ENCODE data around the gene FAM222A.
"Not testable (repeated sequence)": the region's sequence is repeated elsewhere in the genome, so short reads cannot be mapped to it uniquely, and the experiment has no call there.

The FAM222A gene

GRCh38 chr12:109693653-109694600 is 19.7 kb upstream of the FAM222A start:
- DNase-seq = no peak

GRCh38 chr12:109694629-109695028 is 19.0 kb upstream of the FAM222A start:
- DNase-seq = not testable (repeated sequence)

- no peak for DNase-seq
Observed at GRCh38 chr12:109695416-109695815, 18.2 kb upstream of the FAM222A start.

- no peak for DNase-seq
Observed at GRCh38 chr12:109695961-109696461, 17.6 kb upstream of the FAM222A start.

GRCh38 chr12:109696485-109697269 is 16.9 kb upstream of the FAM222A start:
- no peak for DNase-seq

GRCh38 chr12:109697270-109697553 is 16.4 kb upstream of the FAM222A start:
- no peak for DNase-seq

- DNase-seq = no peak
Observed at GRCh38 chr12:109697877-109698468, 15.7 kb upstream of the FAM222A start.

GRCh38 chr12:109698820-109699219 is 14.8 kb upstream of the FAM222A start:
- no peak for DNase-seq

GRCh38 chr12:109701064-109701463 is 12.6 kb upstream of the FAM222A start:
- DNase-seq = no peak

GRCh38 chr12:109702111-109702841 is 11.3 kb upstream of the FAM222A start:
- DNase-seq = no peak

GRCh38 chr12:109703684-109704083 is 9.9 kb upstream of the FAM222A start:
- DNase-seq = no peak

- no peak for DNase-seq
Observed at GRCh38 chr12:109704371-109705098, 9.1 kb upstream of the FAM222A start.

- DNase-seq = no peak
Observed at GRCh38 chr12:109705291-109705690, 8.3 kb upstream of the FAM222A start.

- DNase-seq = no peak
Observed at GRCh38 chr12:109706398-109706746, 7.3 kb upstream of the FAM222A start.

- peak in 1 of 2 experiments; percentile 11 for DNase-seq
Observed at GRCh38 chr12:109706747-109707469, 6.7 kb upstream of the FAM222A start.

GRCh38 chr12:109707470-109707821 is 6.2 kb upstream of the FAM222A start:
- DNase-seq = no peak

GRCh38 chr12:109708939-109709338 is 4.7 kb upstream of the FAM222A start:
- no peak for DNase-seq

- DNase-seq = no peak
Observed at GRCh38 chr12:109709401-109709991, 4.1 kb upstream of the FAM222A start.

- no peak for DNase-seq
Observed at GRCh38 chr12:109710205-109710746, 3.3 kb upstream of the FAM222A start.

GRCh38 chr12:109710747-109711595 is 2.7 kb upstream of the FAM222A start:
- no peak for DNase-seq

Data from SHP77 (cell line).